Gastroesophageal sphincter (tissue), 3 donors: ENCODE results near the gene SLIT3.

Experiments
- CTCF ChIP-seq, 4 experiments: fragments of 200-600 bp in 2 of 4; fragments of 450-650 bp in 2 of 4; sonication (generic) in 1 of 4; IDR thresholded peaks; one replicate each; pipeline ENCODE4 v1.5.1; 2017 to 2019; ENCODE audit warnings: antibody characterized with exemption in 4 of 4, mild to moderate bottlenecking in 2 of 4, moderate library complexity in 2 of 4
- POLR2AphosphoS5 ChIP-seq: sonication (generic); formaldehyde crosslinking; IDR thresholded peaks from one replicate; pipeline ENCODE4 v1.6.1; 2017; ENCODE audit warnings: antibody characterized with exemption

DNA sequence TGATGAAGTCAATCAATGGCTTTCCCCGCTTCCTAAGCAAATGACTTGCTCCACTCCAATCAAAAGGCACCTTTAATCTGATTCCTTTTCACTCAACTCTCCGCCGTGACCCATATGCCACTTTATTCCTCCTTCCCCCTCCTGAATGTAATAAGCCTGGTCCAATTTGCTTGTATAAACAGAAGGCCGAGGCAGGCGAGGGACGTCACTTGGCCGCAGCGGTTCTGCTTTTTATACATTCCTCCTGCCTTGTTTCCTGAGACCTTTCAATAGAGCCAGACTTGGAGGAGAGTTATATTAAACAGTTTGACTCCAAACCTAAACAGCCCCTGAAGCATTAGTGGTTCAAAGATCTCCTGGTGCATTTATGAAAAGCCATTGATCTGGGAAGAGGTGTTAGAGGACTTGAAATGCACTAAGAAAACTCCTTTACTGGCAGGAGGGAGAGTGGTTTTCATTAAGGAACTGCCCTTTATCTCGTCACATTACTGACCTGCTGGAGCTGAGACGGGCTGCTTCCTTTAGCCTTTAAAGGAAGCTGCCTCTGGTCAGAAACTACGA lies 273.4 kb downstream of the SLIT3 start:
- TF ChIP-seq POLR2AphosphoS5 (no peak), CTCF (IDR thresholded peaks at IDR 0.05) (no peak)
